H9 (cell line): ENCODE measurements around the gene ZSCAN5A. TPM values are rescaled to one million over a fixed set of nuclear protein-coding genes. Genes with fewer than 3 reads are reported as not detected.

ENCODE experiments used
- DNase-seq: peaks from one replicate; pipeline ENCODE4 v3.0.0-alpha.2; 2017
- H2AFZ ChIP-seq: one replicate; pipeline ENCODE4 v1.6.1; 2013; ENCODE audit warnings: mild to moderate bottlenecking, low read length, control low read depth, moderate library complexity
- H2AK5ac ChIP-seq: 2 replicates; pipeline ENCODE4 v1.6.1; 2013; ENCODE audit warnings: low read length, control low read depth, mixed read lengths; ENCODE audit not compliant: insufficient read length
- H2BK120ac ChIP-seq: one replicate; pipeline ENCODE4 v1.6.1; 2013; ENCODE audit warnings: low read depth, mild to moderate bottlenecking, low read length, control low read depth, inconsistent platforms; ENCODE audit not compliant: poor library complexity, severe bottlenecking
- H2BK12ac ChIP-seq: 2 replicates; pipeline ENCODE4 v1.6.1; 2013; ENCODE audit warnings: low read length, control low read depth, mixed read lengths, low read depth; ENCODE audit not compliant: insufficient read length
- H2BK15ac ChIP-seq: 2 replicates; pipeline ENCODE4 v1.6.1; 2013; ENCODE audit warnings: low read depth, low read length, control low read depth
- H2BK20ac ChIP-seq: one replicate; pipeline ENCODE4 v1.6.1; 2013; ENCODE audit warnings: low read depth, mild to moderate bottlenecking, low read length, control low read depth, inconsistent platforms; ENCODE audit not compliant: poor library complexity, severe bottlenecking
- H2BK5ac ChIP-seq: 2 replicates; pipeline ENCODE4 v1.6.1; 2013; ENCODE audit warnings: low read length, control low read depth, mixed read lengths; ENCODE audit not compliant: insufficient read length
- H3K14ac ChIP-seq: 2 replicates; pipeline ENCODE4 v1.6.1; 2013; ENCODE audit warnings: low read length, control low read depth; ENCODE audit not compliant: insufficient read depth
- H3K18ac ChIP-seq: 2 replicates; pipeline ENCODE4 v1.6.1; 2013; ENCODE audit warnings: low read depth, mild to moderate bottlenecking, mixed read lengths, low read length, control low read depth; ENCODE audit not compliant: insufficient read length
- H3K23ac ChIP-seq: 2 replicates; pipeline ENCODE4 v1.6.1; 2013; ENCODE audit warnings: low read length, control low read depth, mixed read lengths, low read depth; ENCODE audit not compliant: insufficient read length
- H3K23me2 ChIP-seq: 2 replicates; pipeline ENCODE4 v1.6.1; 2013; ENCODE audit warnings: low read depth, mild to moderate bottlenecking, mixed read lengths, low read length, control low read depth; ENCODE audit not compliant: insufficient read length, poor library complexity, severe bottlenecking
- H3K27ac ChIP-seq: 2 replicates; pipeline ENCODE4 v1.5.1; 2013; ENCODE audit warnings: low read length, control low read depth, mixed read lengths, low read depth; ENCODE audit not compliant: insufficient read length
- H3K27me3 ChIP-seq: 2 replicates; pipeline ENCODE4 v1.6.1; 2013; ENCODE audit warnings: low read length, control low read depth, inconsistent platforms; ENCODE audit not compliant: insufficient read depth
- H3K4ac ChIP-seq: 2 replicates; pipeline ENCODE4 v1.6.1; 2013; ENCODE audit warnings: low read depth, mild to moderate bottlenecking, control low read depth, inconsistent platforms, low read length, moderate library complexity
- H3K4me1 ChIP-seq: 2 replicates; pipeline ENCODE4 v1.6.1; 2013; ENCODE audit warnings: low read length, control low read depth, inconsistent platforms; ENCODE audit not compliant: insufficient read depth
- H3K4me2 ChIP-seq: 2 replicates; pipeline ENCODE4 v1.6.1; 2013; ENCODE audit warnings: low read length, control low read depth, mixed read lengths; ENCODE audit not compliant: insufficient read length, insufficient read depth
- H3K56ac ChIP-seq: 2 replicates; pipeline ENCODE4 v1.6.1; 2013; ENCODE audit warnings: low read depth, mild to moderate bottlenecking, mixed read lengths, low read length, control low read depth; ENCODE audit not compliant: insufficient read length
- H3K79me1 ChIP-seq: 2 replicates; pipeline ENCODE4 v1.6.1; 2013; ENCODE audit warnings: low read depth, mild to moderate bottlenecking, moderate library complexity, low read length, control low read depth, inconsistent platforms; ENCODE audit not compliant: insufficient read depth, poor library complexity, severe bottlenecking
- H3K79me2 ChIP-seq: 2 replicates; pipeline ENCODE4 v1.6.1; 2013; ENCODE audit warnings: low read length, control low read depth, inconsistent platforms; ENCODE audit not compliant: insufficient read depth
- H3K9ac ChIP-seq: 2 replicates; pipeline ENCODE4 v1.6.1; 2013; ENCODE audit warnings: low read length, control low read depth, mixed read lengths; ENCODE audit not compliant: insufficient read length; ENCODE audit errors: extremely low read depth
- H3K9me3 ChIP-seq: one replicate; pipeline ENCODE4 v1.6.1; 2013; ENCODE audit warnings: low read depth, low read length, inconsistent platforms; ENCODE audit not compliant: control insufficient read depth
- H3T11ph ChIP-seq: one replicate; pipeline ENCODE4 v1.6.1; 2013; ENCODE audit warnings: mild to moderate bottlenecking, low read length, control low read depth, inconsistent platforms
- H4K20me1 ChIP-seq: one replicate; pipeline ENCODE4 v1.6.1; 2013; ENCODE audit not compliant: control insufficient read depth, insufficient read length, insufficient read depth
- H4K5ac ChIP-seq: 2 replicates; pipeline ENCODE4 v1.6.1; 2013; ENCODE audit warnings: low read depth, mild to moderate bottlenecking, mixed read lengths, low read length, control low read depth; ENCODE audit not compliant: insufficient read length
- H4K8ac ChIP-seq: replicated peaks from 2 replicates; pipeline ENCODE4 v1.6.1; 2013; ENCODE audit warnings: low read length, control low read depth, mixed read lengths, low read depth; ENCODE audit not compliant: insufficient read length
- H4K91ac ChIP-seq: 2 replicates; pipeline ENCODE4 v1.6.1; 2013; ENCODE audit warnings: low read depth, mild to moderate bottlenecking, moderate library complexity, mixed read lengths, low read length, control low read depth; ENCODE audit not compliant: insufficient read length
- H3K27ac Mint-ChIP-seq, 3 experiments: 2 replicates in 2 of 3; 3 replicates in 1 of 3; pipeline ENCODE4 v1.8.0; 2020 to 2021; ENCODE audit warnings: mixed read lengths in 3 of 3, mild to moderate bottlenecking in 1 of 3, moderate library complexity in 1 of 3
- H3K27me3 Mint-ChIP-seq: 2 replicates; pipeline ENCODE4 v1.8.0; 2021; ENCODE audit warnings: low read depth, mild to moderate bottlenecking, moderate library complexity, mixed read lengths
- H3K36me3 Mint-ChIP-seq, 3 experiments: 2 replicates in 2 of 3; 3 replicates in 1 of 3; pipeline ENCODE4 v1.8.0; 2020 to 2021; ENCODE audit warnings: low read depth in 3 of 3, mixed read lengths in 3 of 3; ENCODE audit not compliant: insufficient read depth in 1 of 3
- H3K4me1 Mint-ChIP-seq, 2 experiments: 2 replicates each; pipeline ENCODE4 v1.8.0; 2020; ENCODE audit warnings: mixed read lengths in 2 of 2
- H3K4me3 Mint-ChIP-seq, 2 experiments: 2 replicates in 1 of 2; 3 replicates in 1 of 2; pipeline ENCODE4 v1.8.0; 2020 to 2021; ENCODE audit warnings: mild to moderate bottlenecking in 2 of 2, mixed read lengths in 2 of 2, moderate library complexity in 1 of 2
- H3K9me3 Mint-ChIP-seq, 2 experiments: 2 replicates in 1 of 2; 3 replicates in 1 of 2; pipeline ENCODE4 v1.8.0; 2020; ENCODE audit warnings: mild to moderate bottlenecking in 2 of 2, mixed read lengths in 2 of 2, moderate library complexity in 1 of 2
- WGBS: extraction: QIAGEN DNeasy Blood & Tissue Kit; methylation state at CpG from one replicate; pipeline ENCODE4 v1.1.7; 2013; ENCODE audit warnings: missing lambda C conversion rate, low lambda C conversion rate, mixed read lengths; ENCODE audit not compliant: insufficient read length; ENCODE audit errors: extremely low coverage; 5-methylcytosine and 5-hydroxymethylcytosine counted together
- total RNA-seq: library from RNA; stranded (reverse); gene quantifications from 2 replicates; pipeline ENCODE4 v1.2.1, GENCODE V29; 2021
- TF ChIP-seq, protein P1 (sequence below): fragments of 200-600 bp; sonication (generic); conservative IDR thresholded peaks from 3 replicates; pipeline ENCODE4 v1.8.0; 2021; ENCODE audit warnings: antibody characterized with exemption, mild to moderate bottlenecking

Gene ZSCAN5A
- total RNA-seq, 1 experiment from 2014 or later: 12.5 TPM

DNA sequence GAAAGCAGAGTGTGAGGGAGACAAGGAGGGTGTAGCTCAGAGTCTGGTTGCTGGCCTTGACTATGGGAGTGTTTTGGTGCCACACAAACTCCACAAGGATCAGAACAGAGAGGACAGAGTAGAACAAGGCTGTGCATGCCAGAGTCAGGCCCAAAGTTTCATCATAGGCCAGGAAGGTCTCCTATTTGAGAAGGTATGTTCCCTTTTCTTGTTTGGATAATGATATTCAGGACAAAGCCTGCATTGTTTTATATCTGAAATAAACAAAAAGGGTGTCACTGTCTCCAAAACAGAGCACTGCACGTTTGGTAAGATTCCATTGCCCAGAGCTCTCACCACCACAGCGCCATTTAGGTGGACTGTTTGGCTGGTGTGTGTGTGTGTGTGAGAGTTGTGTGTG is 3.1 kb upstream of the ZSCAN5A start:
- H3K14ac ChIP-seq: no peak overlapping the region
- peaks cover 19% of the 10 kb centered on the region for H3K27me3 Mint-ChIP-seq
- H3K18ac ChIP-seq: no peak overlapping the region
- H3K36me3 Mint-ChIP-seq: no peaks in the 10 kb centered on the region; a peak in 1 of 7 replicates
- H3K9me3 ChIP-seq: no peaks in the 10 kb centered on the region
- no peak overlapping the region for H3K4me3 Mint-ChIP-seq
- TF ChIP-seq, protein P1, sequence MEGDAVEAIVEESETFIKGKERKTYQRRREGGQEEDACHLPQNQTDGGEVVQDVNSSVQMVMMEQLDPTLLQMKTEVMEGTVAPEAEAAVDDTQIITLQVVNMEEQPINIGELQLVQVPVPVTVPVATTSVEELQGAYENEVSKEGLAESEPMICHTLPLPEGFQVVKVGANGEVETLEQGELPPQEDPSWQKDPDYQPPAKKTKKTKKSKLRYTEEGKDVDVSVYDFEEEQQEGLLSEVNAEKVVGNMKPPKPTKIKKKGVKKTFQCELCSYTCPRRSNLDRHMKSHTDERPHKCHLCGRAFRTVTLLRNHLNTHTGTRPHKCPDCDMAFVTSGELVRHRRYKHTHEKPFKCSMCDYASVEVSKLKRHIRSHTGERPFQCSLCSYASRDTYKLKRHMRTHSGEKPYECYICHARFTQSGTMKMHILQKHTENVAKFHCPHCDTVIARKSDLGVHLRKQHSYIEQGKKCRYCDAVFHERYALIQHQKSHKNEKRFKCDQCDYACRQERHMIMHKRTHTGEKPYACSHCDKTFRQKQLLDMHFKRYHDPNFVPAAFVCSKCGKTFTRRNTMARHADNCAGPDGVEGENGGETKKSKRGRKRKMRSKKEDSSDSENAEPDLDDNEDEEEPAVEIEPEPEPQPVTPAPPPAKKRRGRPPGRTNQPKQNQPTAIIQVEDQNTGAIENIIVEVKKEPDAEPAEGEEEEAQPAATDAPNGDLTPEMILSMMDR: no peak
- H3K4me2 ChIP-seq: no peak overlapping the region
- H3K27ac Mint-ChIP-seq: no peak overlapping the region
- no peak overlapping the region for H2AK5ac ChIP-seq
- WGBS: no CpG with 5 or more reads among the region's 2 CpGs
- no peak overlapping the region for H2AFZ ChIP-seq
- peaks cover 9% of the 10 kb centered on the region for H3K23me2 ChIP-seq
- no peak overlapping the region for H2BK5ac ChIP-seq
- H4K8ac ChIP-seq: no peak overlapping the region
- H4K91ac ChIP-seq: no peak overlapping the region
- no peak overlapping the region for H3K56ac ChIP-seq
- H2BK15ac ChIP-seq: no peak overlapping the region
- no peak overlapping the region for H4K5ac ChIP-seq
- no peak overlapping the region for H2BK120ac ChIP-seq
- no peak overlapping the region for H3K23ac ChIP-seq
- no peak overlapping the region for H2BK20ac ChIP-seq
- peaks cover 11 to 13% of the 10 kb centered on the region in 2 experiments; a peak in 4 of 5 replicates for H3K9me3 Mint-ChIP-seq
- H3K79me2 ChIP-seq: no peaks in the 10 kb centered on the region
- no peak overlapping the region for H3K27ac ChIP-seq
- H3K4me1 Mint-ChIP-seq: peaks cover 10 to 14% of the 10 kb centered on the region in 2 experiments
- no peak for DNase-seq
- no peaks in the 10 kb centered on the region for H3K27me3 ChIP-seq
- H4K20me1 ChIP-seq: no peaks in the 10 kb centered on the region
- no peak overlapping the region for H2BK12ac ChIP-seq
- no peak overlapping the region for H3T11ph ChIP-seq
- no peaks in the 10 kb centered on the region for H3K4me1 ChIP-seq
- no peak overlapping the region for H3K4ac ChIP-seq
- H3K9ac ChIP-seq: no peak overlapping the region
- no peaks in the 10 kb centered on the region for H3K79me1 ChIP-seq
